Activated CD8-positive, alpha-beta T cell treated with anti-CD3 and anti-CD28 coated beads for 36 hours (primary cell): ENCODE results near the gene FN3K. TPM values are rescaled to one million over a fixed set of nuclear protein-coding genes. Genes with fewer than 3 reads are reported as not detected.

Experiments used
- ATAC-seq: fragments of 200-7000 bp; cut with Tn5 transposase; one replicate; pipeline ENCODE4 v1.10.0; 2021; ENCODE audit warnings: mild to moderate bottlenecking, moderate library complexity
- CTCF ChIA-PET: fragments of 350-600 bp; sonication (Branson Sonifier 250); formaldehyde crosslinking; loops from one replicate; lab custom pipeline; 2021; ENCODE audit warnings: antibody characterized with exemption; lab: Charles Lee
- POLR2A ChIA-PET: fragments of 350-600 bp; sonication (Branson Sonifier 250); formaldehyde crosslinking; loops from one replicate; lab custom pipeline; 2021; ENCODE audit warnings: antibody characterized with exemption; lab: Charles Lee
- DNase-seq: peaks from one replicate; pipeline ENCODE4 v3.0.0-alpha.2; 2020
- H3K27ac Mint-ChIP-seq: one replicate; pipeline ENCODE4 v1.8.0; 2021; ENCODE audit warnings: mild to moderate bottlenecking, mixed read lengths
- H3K27me3 Mint-ChIP-seq: one replicate; pipeline ENCODE4 v1.8.0; 2021; ENCODE audit warnings: mixed read lengths
- H3K36me3 Mint-ChIP-seq: one replicate; pipeline ENCODE4 v1.8.0; 2021; ENCODE audit warnings: low read depth, mixed read lengths
- H3K4me1 Mint-ChIP-seq: one replicate; pipeline ENCODE4 v1.8.0; 2021; ENCODE audit warnings: low read depth, mixed read lengths
- H3K4me3 Mint-ChIP-seq: one replicate; pipeline ENCODE4 v1.8.0; 2021; ENCODE audit warnings: mild to moderate bottlenecking, moderate library complexity, mixed read lengths
- H3K9me3 Mint-ChIP-seq: one replicate; pipeline ENCODE4 v1.8.0; 2021; ENCODE audit warnings: mixed read lengths
- CTCF ChIP-seq: fragments of 200-600 bp; IDR thresholded peaks from one replicate; pipeline ENCODE4 v1.8.0; 2022; ENCODE audit warnings: antibody characterized with exemption, mild to moderate bottlenecking
- intact Hi-C: fragments of 100-400 bp; cut with micrococcal nuclease; formaldehyde crosslinking; loops from one replicate; pipeline ENCODE4 v1.10.0; 2022
- total RNA-seq, 2 experiments: library from RNA; stranded (reverse); gene quantifications; one replicate each; pipeline ENCODE4 v1.2.3, GENCODE V29; 2021

The FN3K gene
- total RNA-seq, 2 experiments from 2014 or later: 0.96 to 1.2 TPM

- DNase-seq (no peak), ATAC-seq (no peak)
- ChIA-PET CTCF (interaction anchor here (1.0 kb wide), 1 partner anchor 34 kb away, joined by 3 read pairs; no protein-coding TSS in a partner anchor), POLR2A (interaction anchor here (1.7 kb wide), 1 partner anchor 14 kb away, joined by 5 read pairs; no protein-coding TSS in a partner anchor)
- Mint-ChIP-seq H3K4me3 (no peak overlapping the region), H3K4me1 (peaks cover 4% of the 10 kb centered on the region), H3K27me3 (peaks cover 1% of the 10 kb centered on the region), H3K9me3 (no peaks in the 10 kb centered on the region), H3K36me3 (no peaks in the 10 kb centered on the region), H3K27ac (no peak overlapping the region)
- intact Hi-C loops: no loop called here
- no peak for TF ChIP-seq CTCF
Measured at GRCh38 chr17:82702231-82702927, 33.0 kb upstream of the FN3K start.

GRCh38 chr17:82703036-82703745, 32.2 kb upstream of the FN3K start:
- no peak for ATAC-seq
- no peak for TF ChIP-seq CTCF
- Mint-ChIP-seq H3K27me3 (peaks cover 1% of the 10 kb centered on the region), H3K36me3 (no peaks in the 10 kb centered on the region), H3K4me3 (no peak overlapping the region), H3K9me3 (no peaks in the 10 kb centered on the region), H3K27ac (no peak overlapping the region), H3K4me1 (peaks cover 8% of the 10 kb centered on the region)
- intact Hi-C loops: no loop called here
- ChIA-PET POLR2A (interaction anchor here (1.7 kb wide), 1 partner anchor 13 kb away, joined by 5 read pairs; no protein-coding TSS in a partner anchor), CTCF (interaction anchor here (1.0 kb wide), 1 partner anchor 34 kb away, joined by 3 read pairs; no protein-coding TSS in a partner anchor)
- DNase-seq: no peak

GRCh38 chr17:82703935-82704865, 31.2 kb upstream of the FN3K start:
- POLR2A ChIA-PET: no interaction called here
- TF ChIP-seq CTCF: no peak
- H3K27ac Mint-ChIP-seq: no peak overlapping the region
- no peak for DNase-seq
- ATAC-seq: no peak
- peaks cover under 1% of the 10 kb centered on the region for H3K27me3 Mint-ChIP-seq
- H3K4me3 Mint-ChIP-seq: no peak overlapping the region
- H3K36me3 Mint-ChIP-seq: no peaks in the 10 kb centered on the region
- CTCF ChIA-PET: no interaction called here
- peaks cover 5% of the 10 kb centered on the region for H3K4me1 Mint-ChIP-seq
- intact Hi-C loops: no loop called here
- no peaks in the 10 kb centered on the region for H3K9me3 Mint-ChIP-seq

- peaks cover 5% of the 10 kb centered on the region for H3K4me1 Mint-ChIP-seq
- H3K9me3 Mint-ChIP-seq: no peaks in the 10 kb centered on the region
- POLR2A ChIA-PET: no interaction called here
- no peak for ATAC-seq
- no peaks in the 10 kb centered on the region for H3K36me3 Mint-ChIP-seq
- no peak for TF ChIP-seq CTCF
- no peaks in the 10 kb centered on the region for H3K27me3 Mint-ChIP-seq
- CTCF ChIA-PET: no interaction called here
- no peak overlapping the region for H3K27ac Mint-ChIP-seq
- DNase-seq: no peak
- intact Hi-C loops: no loop called here
- H3K4me3 Mint-ChIP-seq: no peak overlapping the region
Measured at GRCh38 chr17:82704886-82705285, 30.5 kb upstream of the FN3K start.
